Measurements from ENCODE around the gene RASGRP4.
A peak's percentile ranks its signal among the peaks of the same experiment; 100 is the strongest.
"Not testable (repeated sequence)": the region's sequence is repeated elsewhere in the genome, so short reads cannot be mapped to it uniquely, and the experiment has no call there.

The RASGRP4 gene

GRCh38 chr19:38448225-38448624 lies 22.2 kb upstream of the RASGRP4 start:
- no peak for DNase-seq (ENCODE audit: low read depth)

DNA sequence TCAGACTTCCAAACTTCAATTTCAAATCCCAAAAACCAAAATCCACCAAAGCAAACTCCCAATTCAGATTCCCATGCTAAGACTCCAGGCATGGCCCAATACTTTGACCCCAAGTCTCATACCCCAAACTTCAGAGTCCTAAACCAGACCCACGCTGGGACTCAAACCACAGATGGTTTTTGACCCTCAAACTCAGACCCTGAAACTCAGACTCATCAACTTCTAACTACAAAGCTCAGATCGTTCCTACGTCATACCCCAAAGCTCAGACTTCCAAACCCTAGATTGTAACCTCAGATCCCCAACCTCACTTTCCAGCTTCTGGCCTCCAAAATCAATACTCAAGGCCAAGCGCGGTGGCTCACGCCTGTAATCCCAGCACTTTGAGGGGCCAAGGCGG lies 19.3 kb upstream of the RASGRP4 start:
- no peak for DNase-seq (ENCODE audit: low read depth)

GRCh38 chr19:38444026-38444425 lies 18.0 kb upstream of the RASGRP4 start:
- DNase-seq (ENCODE audit: low read depth): no peak

DNA sequence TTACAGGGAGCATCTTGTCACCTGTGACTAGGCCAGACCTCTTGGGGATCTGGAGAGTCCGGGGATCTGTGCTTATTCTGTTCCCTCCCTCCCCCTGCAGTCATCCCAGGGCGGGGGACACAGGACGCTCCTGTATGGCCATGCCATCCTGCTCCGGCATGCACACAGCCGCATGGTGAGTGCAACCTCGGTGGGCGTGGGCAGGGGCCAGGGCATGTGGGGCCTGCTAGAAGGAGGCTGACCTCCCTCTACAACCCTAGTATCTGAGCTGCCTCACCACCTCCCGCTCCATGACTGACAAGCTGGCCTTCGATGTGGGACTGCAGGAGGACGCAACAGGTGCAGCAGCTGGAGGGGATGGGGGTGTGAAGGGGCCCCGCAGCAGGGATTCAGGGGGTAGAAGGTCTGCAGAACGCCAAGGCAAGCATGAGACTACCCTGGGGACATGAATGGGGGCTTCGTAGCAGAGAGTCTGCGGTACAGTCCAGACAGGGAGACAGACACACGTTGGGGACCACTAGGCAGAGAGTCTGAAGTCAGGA lies 17.5 kb upstream of the RASGRP4 start:
- no peak for DNase-seq (ENCODE audit: low read depth)

DNA sequence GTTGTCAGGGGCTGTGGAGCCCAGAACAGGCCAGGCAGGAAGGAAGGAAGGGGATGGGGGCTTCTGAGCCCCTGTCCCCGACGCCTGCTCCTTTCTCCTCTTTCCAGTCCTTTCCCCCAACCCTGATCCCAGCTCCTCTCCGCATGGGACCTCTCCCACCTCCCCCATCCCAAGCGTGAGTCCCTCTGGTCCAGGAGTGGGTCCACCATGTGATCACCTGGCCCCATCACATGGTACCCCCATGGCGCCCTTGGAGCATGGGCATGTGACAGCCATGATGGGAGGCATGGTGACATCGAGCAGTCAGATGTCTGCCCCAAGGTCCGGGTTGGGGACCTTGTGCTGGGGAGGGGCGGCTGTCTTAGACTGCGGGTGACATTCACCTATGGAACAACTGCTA lies 16.7 kb upstream of the RASGRP4 start:
- DNase-seq (ENCODE audit: low read depth): no peak

GRCh38 chr19:38441657-38442348 lies 15.8 kb upstream of the RASGRP4 start:
- peak; percentile 10 for DNase-seq (ENCODE audit: low read depth)

DNA sequence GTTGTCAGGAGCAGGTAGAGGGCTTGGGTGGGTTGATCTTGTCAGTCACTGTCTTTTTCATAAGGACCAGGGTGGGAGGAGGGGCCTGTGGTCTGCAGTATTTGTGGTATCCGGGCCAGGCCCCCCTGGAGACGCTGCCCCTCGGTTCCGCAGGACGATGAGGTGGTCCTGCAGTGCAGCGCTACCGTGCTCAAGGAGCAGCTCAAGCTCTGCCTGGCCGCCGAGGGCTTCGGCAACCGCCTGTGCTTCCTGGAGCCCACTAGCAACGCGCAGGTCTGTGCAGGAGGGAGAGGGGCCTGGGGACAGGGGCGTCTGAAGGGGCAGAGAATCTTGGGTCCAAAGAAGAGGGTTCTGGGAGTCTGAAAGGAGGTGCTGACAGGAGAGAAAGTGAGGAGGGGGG lies 14.6 kb upstream of the RASGRP4 start:
- DNase-seq (ENCODE audit: low read depth): no peak

DNA sequence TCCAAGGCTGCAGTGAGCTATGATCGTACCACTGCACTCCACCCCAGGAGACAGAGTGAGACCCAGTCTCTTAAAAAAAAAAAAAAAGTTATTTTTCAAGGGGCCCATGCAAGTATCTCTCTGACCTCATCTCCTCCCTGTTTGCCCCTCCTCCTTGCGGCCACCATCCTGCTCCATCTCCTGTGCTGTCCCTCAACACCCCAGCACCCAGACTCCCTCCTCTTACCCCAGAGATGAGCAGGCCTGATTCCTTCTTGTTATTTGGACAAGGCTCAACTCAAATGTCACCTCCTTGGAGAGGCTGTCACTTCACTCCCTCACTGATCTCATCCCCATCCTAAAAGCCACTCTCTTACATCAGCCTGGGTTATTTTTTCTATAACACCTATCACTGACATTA lies 11.9 kb upstream of the RASGRP4 start:
- no peak for DNase-seq (ENCODE audit: low read depth)

DNA sequence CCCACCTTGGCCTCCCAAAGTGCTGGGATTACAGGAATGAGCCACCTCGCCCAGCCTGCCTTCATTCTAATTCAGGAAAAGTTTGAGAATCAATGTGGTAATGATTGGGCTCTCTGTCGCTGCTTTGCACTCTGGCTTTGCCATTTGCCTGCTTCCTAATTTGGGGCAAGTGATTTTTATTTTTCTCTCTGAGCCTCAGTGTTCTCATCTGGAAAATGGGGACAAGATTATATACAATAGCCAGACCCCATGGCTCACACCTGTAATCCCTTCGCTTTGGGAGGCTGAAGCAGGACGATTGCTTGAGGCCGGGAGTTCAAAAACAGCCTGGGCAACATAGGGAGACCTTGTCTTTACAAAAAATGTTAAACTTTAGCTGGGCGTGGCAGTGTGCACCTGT lies 11.3 kb upstream of the RASGRP4 start:
- DNase-seq (ENCODE audit: low read depth): no peak

DNA sequence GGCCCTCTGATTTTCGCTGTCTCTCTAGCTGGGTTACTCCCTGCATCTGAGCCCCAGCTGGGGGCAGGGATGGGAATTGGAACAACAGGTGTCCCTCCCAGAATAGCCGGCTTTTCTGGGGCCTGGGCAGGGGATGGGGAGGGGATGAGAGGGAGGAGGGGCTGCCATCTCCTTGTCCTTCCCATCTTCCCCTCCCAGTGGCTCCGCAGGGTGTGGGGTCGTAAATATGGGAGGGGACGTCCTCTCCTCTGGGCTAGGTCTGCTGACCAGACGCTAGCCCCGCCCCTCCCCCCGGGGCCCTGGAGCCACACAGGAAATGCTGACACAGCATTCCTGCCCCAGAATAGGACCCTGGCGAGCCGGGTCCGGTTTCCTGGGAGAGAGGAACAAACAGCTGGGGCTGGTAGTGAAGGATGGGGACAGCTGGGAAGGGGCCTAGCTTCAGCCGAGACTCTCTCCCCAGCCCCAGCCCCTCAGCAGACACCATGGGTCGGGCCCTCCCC lies 8.6 kb upstream of the RASGRP4 start:
- DNase-seq (ENCODE audit: low read depth): no peak

DNA sequence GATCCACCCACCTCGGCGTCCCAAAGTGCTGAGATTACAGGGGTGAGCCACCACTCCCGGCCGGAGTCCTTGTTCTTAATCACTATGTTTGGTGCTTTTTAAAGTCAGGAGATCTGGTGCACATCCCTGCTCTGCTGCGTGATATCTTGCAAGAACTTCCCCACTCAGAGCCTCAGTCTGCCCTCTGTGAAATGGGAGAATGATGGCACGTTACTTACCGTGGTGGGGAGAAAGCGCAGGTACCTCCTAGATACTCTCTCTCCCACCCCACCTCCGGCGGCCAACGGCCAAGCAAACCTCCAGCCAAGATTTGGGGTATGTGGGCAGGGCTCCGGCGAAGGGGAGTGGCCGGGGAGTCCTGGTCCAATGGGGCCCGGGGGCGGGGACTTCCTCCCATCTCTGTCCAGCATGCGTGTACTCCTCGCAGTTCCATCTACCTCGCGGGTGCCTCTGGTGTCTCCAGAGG lies 7.3 kb upstream of the RASGRP4 start, which contains the start of gene RYR1:
RYR1 (plus strand) TSS at position 424 of the 466 bp plus-strand sequence. CDS start 139 bp downstream, outside the sequence.
- DNase-seq (ENCODE audit: low read depth): no peak

GRCh38 chr19:38430931-38431330 lies 4.9 kb upstream of the RASGRP4 start:
- no peak for DNase-seq (ENCODE audit: low read depth)

GRCh38 chr19:38429811-38430156 lies 3.8 kb upstream of the RASGRP4 start:
- DNase-seq (ENCODE audit: low read depth): no peak

DNA sequence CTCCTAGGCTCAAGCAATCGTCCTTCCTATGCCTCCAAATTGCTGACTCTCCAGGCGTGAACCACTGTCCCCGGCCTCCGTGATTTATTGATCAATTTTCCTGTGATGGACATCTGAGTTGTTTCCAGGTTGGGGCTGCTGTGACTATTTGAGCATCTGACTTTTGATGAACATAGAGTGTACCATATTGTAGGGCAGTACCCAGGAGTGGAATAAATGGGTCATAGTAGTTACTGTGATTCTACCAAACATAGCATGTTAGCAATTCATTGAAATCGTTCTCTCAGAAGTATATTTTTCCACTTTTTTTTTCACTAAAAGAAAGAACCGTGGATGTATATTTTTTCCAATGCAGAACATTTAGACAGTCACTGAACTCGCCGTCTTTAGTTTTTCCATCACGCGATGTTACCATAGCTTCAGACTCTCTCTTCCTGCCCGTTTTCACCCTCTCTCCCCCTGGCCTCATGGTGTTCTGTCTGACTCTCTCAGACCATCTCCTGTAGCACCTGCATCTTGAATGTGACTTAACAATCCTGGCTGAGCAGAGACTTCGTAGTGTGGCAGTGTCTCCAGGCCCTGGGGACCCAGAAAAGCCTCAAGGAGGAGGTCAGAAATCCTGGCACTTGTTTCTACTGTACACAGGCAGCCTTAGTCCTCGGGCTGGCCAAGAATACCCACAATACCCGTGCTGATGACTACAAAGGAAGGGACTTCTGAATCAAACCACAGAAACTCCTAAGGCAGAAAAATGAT lies 3.2 kb upstream of the RASGRP4 start:
- DNase-seq (ENCODE audit: low read depth): no peak

DNA sequence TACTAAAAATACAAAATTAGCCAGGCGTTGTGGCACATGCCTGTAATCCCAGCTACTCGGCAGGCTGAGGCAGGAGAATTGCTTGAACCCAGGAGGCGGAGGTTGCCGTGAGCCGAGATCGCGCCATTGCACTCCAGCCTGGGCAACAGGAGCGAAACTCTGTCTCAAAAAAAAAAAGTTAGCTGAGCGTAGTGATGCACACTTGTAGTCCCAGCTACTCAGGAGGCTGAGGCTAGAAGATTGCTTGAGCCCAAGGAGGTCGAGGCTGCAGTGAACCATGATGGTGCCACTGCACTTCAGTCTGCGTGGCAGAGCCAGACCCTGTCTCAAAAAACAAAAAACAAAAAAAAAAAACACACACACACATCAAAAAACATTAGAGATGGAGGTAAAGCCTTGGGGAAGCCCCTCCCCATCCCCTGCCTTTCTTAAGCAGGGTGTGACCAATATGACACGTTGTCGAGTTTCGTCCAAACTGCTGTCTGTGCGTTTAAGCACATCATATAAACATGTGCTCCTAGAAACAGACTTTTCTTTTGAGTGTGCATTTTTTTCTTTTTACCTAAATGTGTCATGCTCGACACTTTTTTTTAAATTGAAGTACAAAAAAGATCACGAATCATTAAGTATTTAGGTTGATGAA lies 1.1 kb upstream of the RASGRP4 start:
- not testable (repeated sequence) for DNase-seq (ENCODE audit: low read depth)

- DNase-seq (ENCODE audit: low read depth): no peak
Observed at GRCh38 chr19:38425222-38425809, 703 bp downstream of the RASGRP4 start.

- no peak for DNase-seq (ENCODE audit: low read depth)
Observed at GRCh38 chr19:38424272-38424671, 1.7 kb downstream of the RASGRP4 start.

- DNase-seq (ENCODE audit: low read depth): no peak
Observed at GRCh38 chr19:38422438-38422837, 3.6 kb downstream of the RASGRP4 start.

GRCh38 chr19:38421856-38422255 lies 4.2 kb downstream of the RASGRP4 start:
- DNase-seq (ENCODE audit: low read depth): no peak

- no peak for DNase-seq (ENCODE audit: low read depth)
Observed at GRCh38 chr19:38420935-38421334, 5.1 kb downstream of the RASGRP4 start.

- no peak for DNase-seq (ENCODE audit: low read depth)
Observed at GRCh38 chr19:38417544-38418506, 8.2 kb downstream of the RASGRP4 start.

All from amniotic epithelial cell (primary cell).